NCI-H187 treated with DMSO at 0.1 percent for 48 hours (cell line): ENCODE measurements around the gene ALG1L2.
A peak's percentile ranks its signal among the peaks of the same experiment; 100 is the strongest.
"Not testable (repeated sequence)": the region's sequence is repeated elsewhere in the genome, so short reads cannot be mapped to it uniquely, and the experiment has no call there.

Experiments used
- DNase-seq: peaks from one replicate; lab custom pipeline; 2025; lab: John Stamatoyannopoulos, UW

ALG1L2 gene

GRCh38 chr3:130093741-130094391 is 12.2 kb downstream of the ALG1L2 start:
- DNase-seq, result no peak

DNA sequence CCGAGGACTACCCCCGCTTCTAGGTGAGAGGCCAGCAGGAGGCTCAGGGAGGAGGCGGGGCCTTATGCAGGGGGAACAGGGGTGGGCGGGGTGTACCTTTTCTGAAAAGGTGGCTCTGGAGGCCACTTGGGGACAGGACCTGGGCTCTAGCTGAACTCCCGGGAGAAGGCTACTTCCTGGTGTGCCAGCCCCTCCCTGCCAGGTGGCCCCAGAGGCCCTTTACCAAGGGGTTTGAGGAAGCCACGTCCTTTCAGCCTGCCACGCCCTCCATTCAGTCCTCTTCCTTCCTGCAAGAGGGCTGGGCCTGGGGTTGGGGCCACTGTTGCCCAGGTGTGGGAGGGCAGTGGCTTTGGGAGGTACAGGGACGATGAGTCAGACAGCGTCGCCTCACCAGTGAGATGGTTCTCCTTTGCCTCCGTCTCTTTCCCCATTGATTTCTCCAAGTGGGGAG is 12.9 kb downstream of the ALG1L2 start:
- not testable (repeated sequence) for DNase-seq

DNA sequence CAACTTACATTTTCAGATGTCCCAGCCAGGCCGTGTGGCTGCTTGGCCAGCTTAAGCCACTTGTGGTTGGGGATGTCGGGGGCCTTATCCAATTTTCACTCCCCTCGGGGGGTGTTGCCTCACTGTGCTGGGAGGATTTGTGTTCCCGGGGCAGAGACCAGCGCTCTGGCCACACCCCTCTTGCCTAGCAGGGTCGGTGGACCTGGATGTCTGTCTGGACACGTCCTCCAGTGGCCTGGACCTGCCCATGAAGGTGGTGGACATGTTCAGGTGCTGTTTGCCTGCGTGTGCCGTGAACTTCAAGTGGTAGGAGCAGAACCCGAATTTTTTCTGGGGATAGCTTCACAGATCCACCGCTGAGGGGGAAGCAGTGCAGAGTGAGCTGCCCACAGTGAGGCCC is 14.2 kb downstream of the ALG1L2 start:
- DNase-seq, result not testable (repeated sequence)

GRCh38 chr3:130097096-130097495 is 15.5 kb downstream of the ALG1L2 start:
- not testable (repeated sequence) for DNase-seq

DNA sequence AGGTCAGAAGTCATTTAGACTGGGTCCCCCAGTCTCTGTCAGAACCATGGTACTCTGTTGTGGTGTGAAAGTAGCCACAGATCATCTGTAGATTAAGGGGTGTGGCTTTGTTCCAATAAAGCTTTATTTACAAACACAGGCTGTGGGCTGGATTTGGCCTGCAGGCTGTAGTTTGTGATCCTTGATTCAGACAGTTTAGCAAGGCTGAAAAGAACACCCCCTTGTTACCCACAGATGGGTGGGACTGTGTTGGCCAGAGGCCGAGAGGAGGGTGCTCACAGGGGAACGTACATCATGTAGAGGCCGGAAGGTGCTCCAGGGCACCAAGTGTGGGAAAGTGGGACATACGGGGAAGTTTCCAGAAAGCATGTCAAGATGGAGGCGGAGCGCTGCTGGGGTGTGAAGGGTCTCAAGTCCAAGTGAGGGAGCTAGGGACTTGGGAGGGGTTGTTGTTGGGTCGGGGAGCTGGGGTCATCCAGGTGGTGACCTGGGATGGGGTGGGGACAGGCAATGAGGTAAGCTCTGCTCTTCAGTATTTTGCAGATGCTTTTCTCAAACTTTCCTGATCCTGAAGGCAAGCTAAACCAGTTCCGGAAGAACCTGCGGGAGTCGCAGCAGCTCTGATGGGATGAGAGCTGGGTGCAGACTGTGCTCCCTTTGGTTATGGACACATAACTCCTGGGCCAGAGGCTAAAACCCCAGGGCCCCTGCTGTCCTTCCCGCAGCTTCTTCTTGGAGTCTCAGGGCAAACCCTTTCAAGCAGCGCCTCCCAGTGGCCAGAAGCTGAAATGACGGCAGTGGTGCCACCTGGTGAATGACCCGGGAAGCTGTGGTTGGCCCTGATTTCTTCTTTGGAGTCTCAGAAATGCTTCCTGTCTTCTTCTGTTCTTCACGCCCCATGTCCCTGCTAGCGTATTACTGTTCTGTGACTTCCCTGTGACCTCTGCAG is 16.3 kb downstream of the ALG1L2 start:
- DNase-seq, result not testable (repeated sequence)

GRCh38 chr3:130098639-130099385 is 17.2 kb downstream of the ALG1L2 start:
- DNase-seq, result not testable (repeated sequence)

GRCh38 chr3:130102545-130102944 is 20.9 kb downstream of the ALG1L2 start:
- not testable (repeated sequence) for DNase-seq

GRCh38 chr3:130104191-130104590 is 22.6 kb downstream of the ALG1L2 start:
- DNase-seq, result not testable (repeated sequence)

DNA sequence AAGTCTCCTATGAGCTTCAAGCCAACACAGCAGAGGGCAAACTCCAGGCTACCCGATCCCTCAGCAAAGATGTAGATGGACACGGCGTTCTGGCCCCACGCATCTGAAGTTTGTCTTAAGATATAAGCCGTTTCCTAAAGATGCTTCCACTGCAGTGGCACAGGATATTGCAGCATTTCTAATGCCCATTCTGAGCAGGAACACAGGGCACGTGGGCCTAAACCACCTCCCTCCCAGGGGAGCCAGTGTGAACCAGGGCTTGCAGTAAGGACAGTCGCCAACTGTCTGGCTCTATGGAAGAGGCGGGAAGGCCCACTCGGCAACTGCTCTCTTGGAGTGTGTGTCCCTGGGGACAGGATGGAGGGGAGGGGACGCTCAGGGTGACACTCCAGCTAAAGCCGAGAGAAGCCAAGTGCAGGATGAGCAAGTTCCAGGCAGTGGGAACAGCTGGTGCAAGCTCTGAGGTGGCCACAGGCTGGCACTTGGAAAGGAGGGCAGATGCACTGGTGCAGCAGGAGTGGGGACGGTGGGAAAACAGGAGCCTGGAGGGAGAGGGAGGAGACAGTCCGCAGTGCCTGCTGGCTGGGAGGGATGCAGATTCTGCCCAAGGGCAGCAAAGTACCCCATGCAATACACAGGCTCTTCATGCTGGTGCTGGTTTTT is 25.8 kb downstream of the ALG1L2 start:
- not testable (repeated sequence) for DNase-seq

- not testable (repeated sequence) for DNase-seq
Observed at GRCh38 chr3:130108836-130109585, 27.4 kb downstream of the ALG1L2 start.

GRCh38 chr3:130110386-130111169 is 28.9 kb downstream of the ALG1L2 start:
- not testable (repeated sequence) for DNase-seq

DNA sequence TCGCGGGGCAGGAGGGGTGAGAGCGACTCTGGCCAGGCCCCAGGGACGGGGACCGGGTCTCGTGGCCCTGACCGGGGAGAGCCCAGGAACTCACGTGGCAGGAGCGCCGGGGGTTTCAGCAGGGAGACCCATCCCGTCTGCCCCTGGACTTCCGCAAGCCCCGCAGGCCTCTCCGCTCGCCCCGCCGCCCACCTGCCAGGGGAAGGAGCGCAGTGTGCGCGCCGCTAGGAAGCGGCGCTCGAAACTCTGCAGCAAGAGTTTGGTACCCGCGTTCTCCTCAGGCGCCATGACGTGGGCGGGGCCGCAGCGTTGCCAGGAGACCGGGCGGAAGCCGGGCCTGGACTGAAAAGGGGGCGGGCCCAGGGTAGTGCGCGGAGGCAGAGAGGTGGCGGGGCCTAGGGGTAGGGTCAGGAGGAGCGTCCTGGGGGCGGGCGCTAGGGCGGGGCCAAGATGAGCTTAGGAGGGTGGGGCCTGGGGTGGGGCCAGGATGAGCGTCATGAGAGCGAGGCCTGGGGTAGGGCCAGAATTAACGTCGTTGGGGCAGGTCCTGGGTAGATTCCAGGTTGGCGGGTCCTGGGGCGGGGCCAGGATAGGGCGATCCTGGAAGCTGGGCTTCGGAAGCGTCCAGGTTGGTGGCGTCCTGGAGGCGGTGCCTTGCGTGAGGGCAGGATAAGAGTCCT is 29.7 kb downstream of the ALG1L2 start:
- peak; percentile 80 for DNase-seq

GRCh38 chr3:130111865-130112747 is 30.5 kb downstream of the ALG1L2 start:
- DNase-seq, result peak; percentile 74

- DNase-seq, result not testable (repeated sequence)
Observed at GRCh38 chr3:130112748-130113073, 31.1 kb downstream of the ALG1L2 start.

DNA sequence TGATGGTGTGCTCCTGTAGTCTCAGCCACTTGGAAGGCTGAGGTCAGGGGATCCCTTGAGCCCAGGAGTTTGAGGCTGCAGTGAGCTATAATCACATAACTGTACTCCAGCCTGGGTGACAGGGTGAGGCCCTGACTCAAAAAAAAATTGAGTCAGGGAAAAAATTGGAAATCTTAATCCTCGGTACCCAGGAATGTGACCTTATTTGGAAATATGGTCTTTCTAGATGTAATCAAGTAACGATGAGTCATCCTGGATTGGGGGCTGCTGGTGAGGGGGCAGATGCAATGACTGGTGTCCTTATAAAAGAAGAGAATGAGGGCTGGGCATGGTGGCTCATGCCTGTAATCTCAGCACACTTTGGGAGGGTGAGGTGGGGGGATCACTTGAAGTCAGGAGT is 33.8 kb downstream of the ALG1L2 start:
- DNase-seq, result not testable (repeated sequence)

- no peak for DNase-seq
Observed at GRCh38 chr3:130117933-130118332, 36.3 kb downstream of the ALG1L2 start.

GRCh38 chr3:130119824-130120223 is 38.2 kb downstream of the ALG1L2 start:
- peak; percentile 41 for DNase-seq

GRCh38 chr3:130120291-130120690 is 38.7 kb downstream of the ALG1L2 start:
- not testable (repeated sequence) for DNase-seq
